ENCODE results near the gene ABL1.

- TF ChIP-seq FOXM1 (IDR thresholded peaks at IDR 0.05; ENCODE audit: borderline replicate concordance) (no peak), BHLHE40 (IDR thresholded peaks at IDR 0.05; ENCODE audit: borderline replicate concordance) (no peak), SP1 (IDR thresholded peaks at IDR 0.05) (no peak), PKNOX1 (IDR thresholded peaks at IDR 0.05) (no peak), CTBP1 (IDR thresholded peaks at IDR 0.05; ENCODE audit: borderline replicate concordance) (no peak), NFRKB (IDR thresholded peaks at IDR 0.05) (no peak), FOXK2 (IDR thresholded peaks at IDR 0.05) (no peak), FOXA1 (IDR thresholded peaks at IDR 0.05) (no peak), ARNT (IDR thresholded peaks at IDR 0.05) (no peak), SUZ12 (IDR thresholded peaks at IDR 0.05) (no peak), L3MBTL2 (conservative IDR thresholded peaks at IDR 0.05) (no peak), LEF1 (IDR thresholded peaks at IDR 0.05; ENCODE audit: borderline replicate concordance) (no peak)
Measured at GRCh38 chr9:130884111-130884531, 49.1 kb downstream of the ABL1 start.
